ENCODE measurements around the gene DGCR2. TPM values are rescaled to one million over a fixed set of nuclear protein-coding genes. Genes with fewer than 3 reads are reported as not detected.
"Not testable (repeated sequence)": the region's sequence is repeated elsewhere in the genome, so short reads cannot be mapped to it uniquely, and the experiment has no call there.

Gene DGCR2
- total RNA-seq, 1 donor from 2014 or later: 20.6 TPM

- H3K4me2 ChIP-seq; H3K27ac Mint-ChIP-seq; H3K4me3 Mint-ChIP-seq; H3K36me3 ChIP-seq; H3K27ac ChIP-seq; H3K9ac ChIP-seq; H2AFZ ChIP-seq (replicated peaks); H3F3A ChIP-seq (ENCODE audit: low read depth); H3K36me3 Mint-ChIP-seq; H3K4me1 ChIP-seq; H3K9me3 ChIP-seq (ENCODE audit: low read depth); H3K4me1 Mint-ChIP-seq; H3K9me3 Mint-ChIP-seq; H3K79me2 ChIP-seq (ENCODE audit: low read depth); DNase-seq (ENCODE audit: low spot score); H3K4me3 ChIP-seq: not testable (repeated sequence)
- peaks cover 13% of the 10 kb centered on the region for H4K20me1 ChIP-seq (ENCODE audit: low read depth)
- H3K27me3 Mint-ChIP-seq (ENCODE audit: insufficient read depth, low read depth): peaks cover 19% of the 10 kb centered on the region
- peaks cover 35% of the 10 kb centered on the region for H3K27me3 ChIP-seq
These were observed 96.1 kb downstream of the DGCR2 start for GRCh38 chr22:19026080-19026479.

DNA sequence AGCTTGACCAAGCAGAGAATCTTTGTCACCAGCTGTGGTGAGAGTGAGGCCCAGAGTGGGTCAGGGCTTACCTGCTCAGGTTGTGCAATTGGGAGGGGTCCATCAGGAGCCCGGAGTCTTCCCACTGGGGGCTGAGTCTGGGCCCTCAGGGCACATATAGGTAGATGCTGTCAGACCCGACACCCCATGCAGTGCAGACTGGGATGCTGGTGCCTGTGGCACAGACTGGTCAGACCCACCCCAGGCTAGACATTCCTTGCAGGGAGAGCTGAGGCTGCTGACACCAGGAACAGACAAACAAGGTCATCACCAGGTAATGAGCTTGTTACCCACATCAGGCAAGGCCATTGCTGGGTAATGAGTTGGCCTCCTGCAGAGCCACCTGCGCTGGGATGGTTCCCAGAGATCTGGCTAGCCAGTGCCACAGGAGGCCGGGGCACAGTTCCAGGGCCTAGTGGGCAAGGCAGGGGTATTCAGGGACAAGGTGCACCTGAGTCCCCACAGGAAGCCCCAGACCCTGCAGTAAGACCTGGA, 97.2 kb downstream of the DGCR2 start:
- H3K27ac ChIP-seq; H4K20me1 ChIP-seq (ENCODE audit: low read depth); H3K79me2 ChIP-seq (ENCODE audit: low read depth); H3K27ac Mint-ChIP-seq; H3K36me3 ChIP-seq; H3F3A ChIP-seq (ENCODE audit: low read depth); H3K9ac ChIP-seq; H3K9me3 ChIP-seq (ENCODE audit: low read depth); H3K9me3 Mint-ChIP-seq; H3K4me3 Mint-ChIP-seq; H3K4me1 Mint-ChIP-seq; H2AFZ ChIP-seq (replicated peaks); H3K4me3 ChIP-seq; H3K4me1 ChIP-seq; DNase-seq (ENCODE audit: low spot score); H3K36me3 Mint-ChIP-seq; H3K4me2 ChIP-seq: not testable (repeated sequence)
- H3K27me3 Mint-ChIP-seq (ENCODE audit: insufficient read depth, low read depth): peaks cover 14% of the 10 kb centered on the region
- peaks cover 25% of the 10 kb centered on the region for H3K27me3 ChIP-seq

DNA sequence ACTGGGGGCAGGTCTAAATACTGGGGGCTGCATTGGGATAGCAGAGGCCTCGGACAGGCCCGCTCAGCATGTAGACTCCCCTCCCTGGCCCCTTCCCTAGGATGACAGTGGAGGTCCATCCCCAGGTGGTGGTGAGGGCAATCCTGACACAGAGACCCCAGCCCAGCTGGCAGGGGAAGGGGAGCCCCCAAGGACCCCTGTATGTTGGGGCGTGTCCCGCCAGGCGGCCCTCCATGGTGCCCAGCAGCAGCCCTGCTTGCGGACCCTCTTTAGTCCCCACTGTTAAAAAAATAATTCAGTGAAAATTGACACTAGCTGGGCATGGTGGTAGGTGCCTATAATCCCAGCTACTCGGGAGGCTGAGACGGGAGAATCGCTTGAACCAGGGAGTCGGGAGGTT, 98.3 kb downstream of the DGCR2 start:
- H3K9ac ChIP-seq; H3K4me1 Mint-ChIP-seq; H3K4me2 ChIP-seq; H3F3A ChIP-seq (ENCODE audit: low read depth); H3K36me3 Mint-ChIP-seq; H3K27ac Mint-ChIP-seq; H4K20me1 ChIP-seq (ENCODE audit: low read depth); H3K9me3 Mint-ChIP-seq; H3K4me3 ChIP-seq; H3K9me3 ChIP-seq (ENCODE audit: low read depth); H3K79me2 ChIP-seq (ENCODE audit: low read depth); H3K4me1 ChIP-seq; H3K36me3 ChIP-seq; H3K27ac ChIP-seq; DNase-seq (ENCODE audit: low spot score); H3K4me3 Mint-ChIP-seq; H2AFZ ChIP-seq (replicated peaks): not testable (repeated sequence)
- peaks cover 12% of the 10 kb centered on the region for H3K27me3 Mint-ChIP-seq (ENCODE audit: insufficient read depth, low read depth)
- H3K27me3 ChIP-seq: peaks cover 14% of the 10 kb centered on the region

GRCh38 chr22:19022755-19023154, 99.5 kb downstream of the DGCR2 start:
- no peak overlapping the region for H3K27ac ChIP-seq
- no peak overlapping the region for H3K4me2 ChIP-seq

GRCh38 chr22:19019679-19020032, 102.6 kb downstream of the DGCR2 start:
- H3K27me3 Mint-ChIP-seq (ENCODE audit: insufficient read depth, low read depth): no peaks in the 10 kb centered on the region
- no peak overlapping the region for H3K27ac ChIP-seq
- H3K4me3 Mint-ChIP-seq: no peak overlapping the region
- H3K4me1 Mint-ChIP-seq: no peaks in the 10 kb centered on the region
- H3F3A ChIP-seq (ENCODE audit: low read depth): no peaks in the 10 kb centered on the region
- H3K4me3 ChIP-seq: no peak overlapping the region
- no peaks in the 10 kb centered on the region for H3K36me3 ChIP-seq
- no peaks in the 10 kb centered on the region for H3K9me3 Mint-ChIP-seq
- no peak overlapping the region for H3K27ac Mint-ChIP-seq
- no peaks in the 10 kb centered on the region for H3K9me3 ChIP-seq (ENCODE audit: low read depth)
- H3K9ac ChIP-seq: no peak overlapping the region
- TF ChIP-seq EZH2phosphoT487 (IDR thresholded peaks at IDR 0.05): no peak
- H3K4me1 ChIP-seq: no peaks in the 10 kb centered on the region
- no peaks in the 10 kb centered on the region for H4K20me1 ChIP-seq (ENCODE audit: low read depth)
- H3K79me2 ChIP-seq (ENCODE audit: low read depth): no peaks in the 10 kb centered on the region
- no peaks in the 10 kb centered on the region for H3K36me3 Mint-ChIP-seq
- no peak overlapping the region for H3K4me2 ChIP-seq
- no peak for DNase-seq (ENCODE audit: low spot score)
- no peak overlapping the region for H2AFZ ChIP-seq (replicated peaks)
- no peaks in the 10 kb centered on the region for H3K27me3 ChIP-seq

More at GRCh38 chr22:19022755-19023154, 99.5 kb downstream of the DGCR2 start:
- H3K9me3 Mint-ChIP-seq: no peaks in the 10 kb centered on the region
- Histone ChIP-seq H3K4me3 (no peak overlapping the region), H3F3A (ENCODE audit: low read depth) (no peaks in the 10 kb centered on the region), H3K4me1 (no peaks in the 10 kb centered on the region), H3K36me3 (no peaks in the 10 kb centered on the region), H3K79me2 (ENCODE audit: low read depth) (no peaks in the 10 kb centered on the region), H4K20me1 (ENCODE audit: low read depth) (no peaks in the 10 kb centered on the region), H2AFZ (replicated peaks) (no peak overlapping the region), H3K9ac (no peak overlapping the region), H3K9me3 (ENCODE audit: low read depth) (no peaks in the 10 kb centered on the region), H3K27me3 (peaks cover 4% of the 10 kb centered on the region)
- no peak overlapping the region for H3K4me3 Mint-ChIP-seq
- H3K27me3 Mint-ChIP-seq (ENCODE audit: insufficient read depth, low read depth): peaks cover 4% of the 10 kb centered on the region
- peaks cover 4% of the 10 kb centered on the region for H3K4me1 Mint-ChIP-seq
- TF ChIP-seq EZH2 (IDR thresholded peaks at IDR 0.05): no peak
- TF ChIP-seq EZH2phosphoT487 (IDR thresholded peaks at IDR 0.05): no peak
- TF ChIP-seq, protein P1, sequence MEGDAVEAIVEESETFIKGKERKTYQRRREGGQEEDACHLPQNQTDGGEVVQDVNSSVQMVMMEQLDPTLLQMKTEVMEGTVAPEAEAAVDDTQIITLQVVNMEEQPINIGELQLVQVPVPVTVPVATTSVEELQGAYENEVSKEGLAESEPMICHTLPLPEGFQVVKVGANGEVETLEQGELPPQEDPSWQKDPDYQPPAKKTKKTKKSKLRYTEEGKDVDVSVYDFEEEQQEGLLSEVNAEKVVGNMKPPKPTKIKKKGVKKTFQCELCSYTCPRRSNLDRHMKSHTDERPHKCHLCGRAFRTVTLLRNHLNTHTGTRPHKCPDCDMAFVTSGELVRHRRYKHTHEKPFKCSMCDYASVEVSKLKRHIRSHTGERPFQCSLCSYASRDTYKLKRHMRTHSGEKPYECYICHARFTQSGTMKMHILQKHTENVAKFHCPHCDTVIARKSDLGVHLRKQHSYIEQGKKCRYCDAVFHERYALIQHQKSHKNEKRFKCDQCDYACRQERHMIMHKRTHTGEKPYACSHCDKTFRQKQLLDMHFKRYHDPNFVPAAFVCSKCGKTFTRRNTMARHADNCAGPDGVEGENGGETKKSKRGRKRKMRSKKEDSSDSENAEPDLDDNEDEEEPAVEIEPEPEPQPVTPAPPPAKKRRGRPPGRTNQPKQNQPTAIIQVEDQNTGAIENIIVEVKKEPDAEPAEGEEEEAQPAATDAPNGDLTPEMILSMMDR (IDR thresholded peaks at IDR 0.05): no peak
- DNase-seq (ENCODE audit: low spot score): no peak
- H3K27ac Mint-ChIP-seq: no peak overlapping the region
- H3K36me3 Mint-ChIP-seq: no peaks in the 10 kb centered on the region
